GM12878 (cell line): ENCODE data around the gene SCARF1. TPM values are rescaled to one million over a fixed set of nuclear protein-coding genes. Genes with fewer than 3 reads are reported as not detected.
A peak's percentile ranks its signal among the peaks of the same experiment; 100 is the strongest.

ENCODE experiments used
- ATAC-seq: fragments of 200-7000 bp; cut with Tn5 transposase; 3 replicates; pipeline ENCODE4 v1.9.1; 2020; ENCODE audit warnings: mild to moderate bottlenecking, moderate library complexity
- BruUV-seq: library from RNA; stranded (reverse); fragments of 400-500 nt; replicated peaks from 2 replicates; lab custom pipeline; 2021; lab: Mats Ljungman, UMichigan
- CTCF ChIA-PET: fragments of 300-600 bp; sonication (Branson Sonifier 250); formaldehyde crosslinking; extraction: SDS; loops from one replicate; lab custom pipeline; 2021; ENCODE audit warnings: inconsistent platforms; lab: Yijun Ruan, JAX
- POLR2A ChIA-PET: fragments of 350-600 bp; formaldehyde crosslinking; extraction: SDS; loops from one replicate; lab custom pipeline; 2021; ENCODE audit warnings: inconsistent platforms; lab: Charles Lee
- RAD21 ChIA-PET: fragments of 300-600 bp; sonication (Branson Sonifier 250); formaldehyde crosslinking; loops from one replicate; lab custom pipeline; 2023; ENCODE audit warnings: antibody characterized with exemption; ENCODE audit not compliant: unreplicated experiment; lab: Charles Lee
- SMC1A ChIA-PET: fragments of 300-600 bp; sonication (Branson Sonifier 250); formaldehyde crosslinking; loops from one replicate; lab custom pipeline; 2023; ENCODE audit not compliant: unreplicated experiment, uncharacterized antibody; lab: Charles Lee
- DNase-seq: peaks from one replicate; pipeline ENCODE4 v3.0.0-alpha.2; 2011; ENCODE audit warnings: low read depth, low spot score
- FAIRE-seq: peaks from 3 replicates; lab custom pipeline; 2011; peaks lifted over from hg19 to GRCh38; lab: Jason Lieb, UNC
- H2AFZ ChIP-seq: 2 replicates; pipeline ENCODE4 v1.6.0; 2011; ENCODE audit warnings: low read depth, low read length, control low read depth; ENCODE audit not compliant: control insufficient read depth
- H3K27ac ChIP-seq: 2 replicates; pipeline ENCODE4 v1.5.1; 2011; ENCODE audit warnings: control low read depth; ENCODE audit not compliant: control insufficient read depth, insufficient read depth
- H3K27me3 ChIP-seq, 2 experiments: replicated peaks in 1 of 2; 2 replicates each; pipeline versions ENCODE4 v1.6.0 to v1.6.1; 2011; ENCODE audit warnings: low read length in 1 of 2; ENCODE audit not compliant: control insufficient read depth in 2 of 2, insufficient read depth in 2 of 2
- H3K36me3 ChIP-seq, 2 experiments: 2 replicates each; pipeline ENCODE4 v1.5.1; 2011; ENCODE audit warnings: low read length in 1 of 2; ENCODE audit not compliant: control insufficient read depth in 2 of 2, insufficient read depth in 2 of 2
- H3K4me1 ChIP-seq: 2 replicates; pipeline ENCODE4 v1.6.1; 2011; ENCODE audit warnings: mild to moderate bottlenecking, low read length, moderate library complexity, mixed read lengths; ENCODE audit not compliant: control insufficient read depth, insufficient read depth
- H3K4me2 ChIP-seq: 2 replicates; pipeline ENCODE4 v1.6.0; 2011; ENCODE audit warnings: control low read depth; ENCODE audit not compliant: control insufficient read depth, insufficient read depth
- H3K4me3 ChIP-seq: fragments of 200-600 bp; sonication (generic); 2 replicates; pipeline ENCODE4 v1.5.1; 2016
- H3K79me2 ChIP-seq: 2 replicates; pipeline ENCODE4 v1.6.0; 2011; ENCODE audit warnings: low read length; ENCODE audit not compliant: control insufficient read depth, insufficient read depth
- H3K9ac ChIP-seq: 2 replicates; pipeline ENCODE4 v1.8.0; 2011; ENCODE audit warnings: low read length, control low read depth, mixed read lengths; ENCODE audit not compliant: control insufficient read depth, insufficient read depth
- H3K9me3 ChIP-seq: replicated peaks from 3 replicates; pipeline ENCODE4 v1.5.1; 2011; ENCODE audit warnings: mild to moderate bottlenecking, low read length; ENCODE audit not compliant: control insufficient read depth, insufficient read depth
- H4K20me1 ChIP-seq: 2 replicates; pipeline ENCODE4 v1.6.0; 2011; ENCODE audit not compliant: control insufficient read depth, insufficient read depth
- ASH2L ChIP-seq: fragments of 300-600, 200-600 bp; sonication (generic); IDR thresholded peaks from 2 replicates; pipeline ENCODE4 v1.6.1; 2017; ENCODE audit warnings: low read depth, mild to moderate bottlenecking, borderline replicate concordance
- FOS ChIP-seq: IDR thresholded peaks from 3 replicates; pipeline ENCODE4 v1.6.1; 2011; ENCODE audit warnings: borderline replicate concordance; ENCODE audit not compliant: insufficient read length; ENCODE audit errors: extremely low read depth
- NFYA ChIP-seq: IDR thresholded peaks from 2 replicates; pipeline ENCODE4 v1.6.1; 2011; ENCODE audit warnings: low read depth, mild to moderate bottlenecking, low read length, improper control_type of control experiment, borderline replicate concordance
- POLR2AphosphoS2 ChIP-seq: IDR thresholded peaks from 2 replicates; pipeline ENCODE4 v1.6.1; 2011; ENCODE audit warnings: low read depth, mild to moderate bottlenecking, low read length, improper control_type of control experiment, moderate library complexity
- SUZ12 ChIP-seq: fragments of 200-600 bp; sonication (generic); IDR thresholded peaks from one replicate; pipeline ENCODE4 v1.6.1; 2018; ENCODE audit warnings: antibody characterized with exemption, mild to moderate bottlenecking; ENCODE audit not compliant: unreplicated experiment
- ZNF207 ChIP-seq: fragments of 450-650 bp; IDR thresholded peaks from 2 replicates; pipeline ENCODE4 v1.6.1; 2014; ENCODE audit warnings: antibody characterized with exemption, mild to moderate bottlenecking, borderline replicate concordance
- ZNF384 ChIP-seq: IDR thresholded peaks from 2 replicates; pipeline ENCODE4 v1.6.1; 2012; ENCODE audit warnings: low read depth, mild to moderate bottlenecking, low read length, improper control_type of control experiment, borderline replicate concordance
- WGBS: methylation state at CpG from one replicate; pipeline ENCODE4 v1.1.6; 2016; ENCODE audit warnings: low lambda C conversion rate; ENCODE audit not compliant: insufficient replicate concordance, insufficient coverage; ENCODE audit errors: missing lambda C conversion rate; 5-methylcytosine and 5-hydroxymethylcytosine counted together
- in situ Hi-C: fragments of 300-500 bp; cut with MboI; formaldehyde crosslinking; loops from 9 replicates; pipeline ENCODE4 v1.14.3; 2018; ENCODE audit warnings: mixed read lengths
- intact Hi-C: fragments of 100-400 bp; cut with micrococcal nuclease; formaldehyde crosslinking; loops from one replicate; pipeline ENCODE4 v1.14.2; 2022; ENCODE audit not compliant: unreplicated experiment
- polyA plus RNA-seq, 11 experiments: library from polyadenylated mRNA; depleted of rRNA in 4 of 11; unstranded in 6 of 11; stranded (reverse) in 5 of 11; fragments of >200 nt; fragmentation: Nextera tagmentation in 4 of 11; fragmentation: Illumina TruSeq in 1 of 11; extraction: Ambion mirVana in 4 of 11; extraction: Trizol in 1 of 11; gene quantifications; 1 replicate in 1 of 11; 2 replicates in 10 of 11; pipeline versions ENCODE4 v1.2.1 to v1.2.3, GENCODE V29; 2011 to 2016; ENCODE audit warnings: inconsistent platforms in 2 of 11, missing spikeins in 2 of 11, low read depth in 1 of 11
- total RNA-seq, 4 experiments: library from RNA; depleted of rRNA in 3 of 4; stranded (reverse); fragments of >200 nt in 3 of 4; fragmentation: Illumina TruSeq in 1 of 4; extraction: Trizol in 1 of 4; gene quantifications; 2 replicates each; pipeline versions ENCODE4 v1.2.1 to v1.2.3, GENCODE V29; 2013 to 2021

Gene SCARF1
- total and polyA plus RNA-seq, 10 of the 15 experiments (the other 5 are each of a cell fraction or from before 2014, with no cell fraction given): 0.10 to 1.7 (median 0.43) TPM

DNA sequence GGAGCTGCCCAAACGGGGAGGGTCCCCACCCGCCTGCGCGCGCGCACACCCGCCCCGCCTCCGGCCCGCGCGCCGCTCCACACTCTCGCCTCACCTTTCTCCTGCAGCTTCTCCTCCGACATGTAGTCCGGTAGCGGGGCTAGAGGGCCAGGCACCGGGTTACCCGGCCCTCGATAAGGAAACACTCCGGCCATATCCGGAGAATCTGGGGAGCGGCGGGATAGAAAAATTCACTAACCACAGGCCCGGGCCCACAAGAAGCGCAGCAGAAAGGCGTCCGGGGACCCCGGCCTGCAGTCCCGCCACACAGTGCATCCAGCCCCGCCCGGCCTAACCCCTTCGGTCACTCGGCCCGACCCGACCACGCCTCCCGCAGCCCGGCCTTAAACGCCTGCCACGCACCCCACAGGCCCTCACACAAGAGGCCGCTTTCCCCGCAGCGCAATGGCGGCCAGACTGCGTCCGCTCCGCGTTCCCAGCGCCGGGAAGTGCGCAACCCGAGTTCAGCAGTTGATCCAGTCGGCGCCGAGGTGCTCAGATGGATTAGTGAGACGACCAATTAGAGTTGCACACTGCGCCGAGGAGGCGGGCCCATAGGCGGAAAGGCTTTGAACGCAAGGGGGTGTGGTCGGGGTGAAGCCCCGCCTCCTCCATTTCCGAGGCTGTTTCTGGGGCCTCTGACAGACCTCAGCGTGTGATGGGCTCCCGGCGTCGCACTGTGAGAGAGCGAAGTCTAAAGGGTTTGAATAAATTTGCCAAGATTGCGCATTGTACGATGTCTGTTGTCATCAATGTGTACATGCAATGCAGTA is 39.1 kb upstream of the SCARF1 start, which contains the start of gene PRPF8 (continued):
- peak; percentile 52 for TF ChIP-seq FOS
- peak; percentile 90; the same call in 1 of the 2 replicates for TF ChIP-seq POLR2AphosphoS2
- TF ChIP-seq ZNF384: no peak
- TF ChIP-seq SUZ12: no peak
- 0 out of 2 replicates have a peak, but pooled peaks have one; percentile 28 for TF ChIP-seq NFYA
- TF ChIP-seq ZNF207: peak; percentile 74; the same call in 1 of the 2 replicates

DNA sequence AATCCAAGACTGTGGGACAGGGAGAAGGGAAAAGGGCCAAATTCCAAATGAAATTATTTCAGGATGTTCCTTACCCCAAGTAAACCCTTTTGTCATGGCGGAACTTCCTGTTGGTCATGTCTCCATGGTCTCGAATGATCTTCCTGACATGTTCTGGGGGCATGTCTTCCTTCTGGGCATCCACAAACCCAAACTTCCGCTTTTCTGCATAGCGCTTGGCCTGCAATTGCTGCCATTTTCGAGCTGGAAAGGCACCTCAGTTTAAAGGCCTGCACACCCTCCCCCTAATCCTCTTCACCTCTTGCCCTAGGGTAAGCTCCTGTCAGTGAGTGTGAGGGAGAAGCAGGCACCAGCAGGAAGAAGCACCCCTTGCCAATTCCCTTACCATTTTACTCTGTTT is 37.9 kb upstream of the SCARF1 start:
- no peak for DNase-seq
- 55% methylated on average over 5 of the region's 5 CpGs for WGBS
- ChIA-PET RAD21 (interaction anchor here (0.8 to 1.9 kb wide), 4 partner anchors 31 to 38 kb away, joined by 3 to 8 read pairs (median 4); partner anchors contain the start of gene RILP), SMC1A (interaction anchor here (0.6 to 1.6 kb wide), 3 partner anchors 10 to 351 kb away, joined by 3 to 4 read pairs (median 3); no protein-coding TSS in a partner anchor), POLR2A (interaction anchor here (0.7 to 1.7 kb wide), 5 partner anchors 17 to 709 kb away, joined by 3 to 11 read pairs (median 3); no protein-coding TSS in a partner anchor), CTCF (interaction anchor here (0.6 to 2.1 kb wide), 5 partner anchors 14 to 715 kb away, joined by 3 to 9 read pairs (median 3); no protein-coding TSS in a partner anchor)
- H3K9ac ChIP-seq: peak overlapping the region; percentile 83
- no peak for FAIRE-seq
- H3K4me3 ChIP-seq: peak overlapping the region; percentile 96
- in situ Hi-C loops (no loop called here), intact Hi-C loops (no loop called here)
- no peaks in the 10 kb centered on the region for H3K27me3 ChIP-seq
- H3K36me3 ChIP-seq: peaks cover 19 to 36% of the 10 kb centered on the region in 2 experiments
- peak overlapping the region; percentile 55 for H3K4me2 ChIP-seq
- peaks cover 30% of the 10 kb centered on the region for H3K79me2 ChIP-seq
- no TSS peak for BruUV-seq
- TF ChIP-seq ASH2L: no peak
- no peaks in the 10 kb centered on the region for H3K4me1 ChIP-seq
- no peak overlapping the region for H2AFZ ChIP-seq
- no peaks in the 10 kb centered on the region for H3K9me3 ChIP-seq
- no peak for ATAC-seq
- H4K20me1 ChIP-seq: no peaks in the 10 kb centered on the region
- H3K27ac ChIP-seq: no peak overlapping the region
